ENCODE results near the gene C4B. TPM values are rescaled to one million over a fixed set of nuclear protein-coding genes. Genes with fewer than 3 reads are reported as not detected.

C4B gene
- total and polyA plus RNA-seq, 9 of the 15 experiments (the other 6 are each of a cell fraction or from before 2014, with no cell fraction given) = 0.32 to 8.8 (median 5.4) TPM

- TF ChIP-seq, protein P1, sequence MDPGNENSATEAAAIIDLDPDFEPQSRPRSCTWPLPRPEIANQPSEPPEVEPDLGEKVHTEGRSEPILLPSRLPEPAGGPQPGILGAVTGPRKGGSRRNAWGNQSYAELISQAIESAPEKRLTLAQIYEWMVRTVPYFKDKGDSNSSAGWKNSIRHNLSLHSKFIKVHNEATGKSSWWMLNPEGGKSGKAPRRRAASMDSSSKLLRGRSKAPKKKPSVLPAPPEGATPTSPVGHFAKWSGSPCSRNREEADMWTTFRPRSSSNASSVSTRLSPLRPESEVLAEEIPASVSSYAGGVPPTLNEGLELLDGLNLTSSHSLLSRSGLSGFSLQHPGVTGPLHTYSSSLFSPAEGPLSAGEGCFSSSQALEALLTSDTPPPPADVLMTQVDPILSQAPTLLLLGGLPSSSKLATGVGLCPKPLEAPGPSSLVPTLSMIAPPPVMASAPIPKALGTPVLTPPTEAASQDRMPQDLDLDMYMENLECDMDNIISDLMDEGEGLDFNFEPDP (CRISPR knock-in tag; IDR thresholded peaks at IDR 0.05) = 0 out of 2 replicates have a peak, but pooled peaks have one; percentile 77
- TF ChIP-seq PCBP2 (IDR thresholded peaks at IDR 0.05; ENCODE audit: low read depth, low read length, poor library complexity, severe bottlenecking) (no peak), BCL6 (CRISPR knock-in tag; IDR thresholded peaks at IDR 0.05) (no peak), JUND (IDR thresholded peaks at IDR 0.05; ENCODE audit: borderline replicate concordance, low read depth, low read length) (no peak), JUND (tag; IDR thresholded peaks at IDR 0.05; ENCODE audit: borderline replicate concordance, low read depth, low read length) (peak; percentile 99; the same call in 2 of the 3 replicates), GABPB2 (CRISPR knock-in tag; conservative IDR thresholded peaks at IDR 0.05) (0 out of 2 replicates have a peak, but pooled peaks have one; percentile 41), JUNB (CRISPR knock-in tag; conservative IDR thresholded peaks at IDR 0.05) (peak; percentile 99), ATF7 (IDR thresholded peaks at IDR 0.05) (peak; percentile 41), POLR3A (IDR thresholded peaks at IDR 0.05; ENCODE audit: borderline replicate concordance, extremely low read depth, insufficient read depth, insufficient read length) (no peak), NCOA1 (IDR thresholded peaks at IDR 0.05; ENCODE audit: low read depth) (peak; percentile 99), LCOR (CRISPR knock-in tag; IDR thresholded peaks at IDR 0.05) (peak; percentile 58), JUN (IDR thresholded peaks at IDR 0.05; ENCODE audit: borderline replicate concordance, low read depth, low read length) (no peak; the same call in 1 of the 2 replicates), JUN (CRISPR knock-in tag; IDR thresholded peaks at IDR 0.05; ENCODE audit: borderline replicate concordance) (peak; percentile 57; the same call in 1 of the 2 replicates), ETV1 (tag; conservative IDR thresholded peaks at IDR 0.05; ENCODE audit: low read depth) (peak; percentile 94), ZNF253 (CRISPR knock-in tag; conservative IDR thresholded peaks at IDR 0.05) (peak; percentile 50), KLF6 (CRISPR knock-in tag; IDR thresholded peaks at IDR 0.05; ENCODE audit: borderline replicate concordance) (peak; percentile 51), ZNF165 (CRISPR knock-in tag; IDR thresholded peaks at IDR 0.05; ENCODE audit: borderline replicate concordance) (peak; percentile 77; the same call in 1 of the 2 replicates), MCM3 (IDR thresholded peaks at IDR 0.05) (no peak), CC2D1A (IDR thresholded peaks at IDR 0.05) (peak; percentile 22; the same call in 1 of the 2 replicates)
Measured at GRCh38 chr6:31971993-31972708, 42.4 kb upstream of the C4B start, which contains the start of gene DXO (continued).

Measured in K562 (cell line).